T-helper 1 cell treated with Interleukin-12 subunit alpha and Interleukin-12 subunit beta and Interleukin-4 antibody, amounts not matched to agents 30 μg/mL and 1 μg/mL, for 36 hours (primary cell): ENCODE results near the gene HLCS.
A peak's percentile ranks its signal among the peaks of the same experiment; 100 is the strongest.

Experiments
- H3K27ac Mint-ChIP-seq: one replicate; pipeline ENCODE4 v1.8.0; 2021; ENCODE audit warnings: mild to moderate bottlenecking, mixed read lengths
- H3K27me3 Mint-ChIP-seq: one replicate; pipeline ENCODE4 v1.8.0; 2021; ENCODE audit warnings: low read depth, mixed read lengths
- H3K36me3 Mint-ChIP-seq: one replicate; pipeline ENCODE4 v1.8.0; 2021; ENCODE audit warnings: low read depth, mixed read lengths
- H3K4me1 Mint-ChIP-seq: one replicate; pipeline ENCODE4 v1.8.0; 2021; ENCODE audit warnings: low read depth, mixed read lengths
- H3K4me3 Mint-ChIP-seq: one replicate; pipeline ENCODE4 v1.8.0; 2021; ENCODE audit warnings: mild to moderate bottlenecking, moderate library complexity, mixed read lengths
- H3K9me3 Mint-ChIP-seq: one replicate; pipeline ENCODE4 v1.8.0; 2021; ENCODE audit warnings: mixed read lengths

Gene HLCS

GRCh38 chr21:36877741-36878140, 88.7 kb downstream of the HLCS start:
- Mint-ChIP-seq H3K4me1 (no peaks in the 10 kb centered on the region), H3K36me3 (peaks cover 2% of the 10 kb centered on the region), H3K4me3 (no peak overlapping the region), H3K27ac (no peak overlapping the region), H3K27me3 (no peaks in the 10 kb centered on the region), H3K9me3 (peaks cover 4% of the 10 kb centered on the region)

GRCh38 chr21:36874665-36875064, 91.8 kb downstream of the HLCS start:
- no peaks in the 10 kb centered on the region for H3K9me3 Mint-ChIP-seq
- peaks cover 2% of the 10 kb centered on the region for H3K36me3 Mint-ChIP-seq
- H3K27ac Mint-ChIP-seq: no peak overlapping the region
- H3K4me1 Mint-ChIP-seq: no peaks in the 10 kb centered on the region
- no peaks in the 10 kb centered on the region for H3K27me3 Mint-ChIP-seq
- no peak overlapping the region for H3K4me3 Mint-ChIP-seq

GRCh38 chr21:36873513-36873912, 93.0 kb downstream of the HLCS start:
- Mint-ChIP-seq H3K4me1 (no peaks in the 10 kb centered on the region), H3K27ac (no peak overlapping the region), H3K4me3 (no peak overlapping the region), H3K27me3 (no peaks in the 10 kb centered on the region), H3K36me3 (peaks cover 2% of the 10 kb centered on the region), H3K9me3 (no peaks in the 10 kb centered on the region)

GRCh38 chr21:36867291-36867905, 99.1 kb downstream of the HLCS start:
- H3K4me3 Mint-ChIP-seq: no peak overlapping the region
- H3K36me3 Mint-ChIP-seq: no peaks in the 10 kb centered on the region
- H3K27ac Mint-ChIP-seq: no peak overlapping the region
- no peaks in the 10 kb centered on the region for H3K27me3 Mint-ChIP-seq
- no peaks in the 10 kb centered on the region for H3K9me3 Mint-ChIP-seq
- H3K4me1 Mint-ChIP-seq: peaks cover 9% of the 10 kb centered on the region

GRCh38 chr21:36866419-36866818, 100.0 kb downstream of the HLCS start:
- Mint-ChIP-seq H3K27ac (no peak overlapping the region), H3K36me3 (no peaks in the 10 kb centered on the region), H3K27me3 (no peaks in the 10 kb centered on the region), H3K9me3 (no peaks in the 10 kb centered on the region), H3K4me1 (peaks cover 10% of the 10 kb centered on the region), H3K4me3 (no peak overlapping the region)

- no peak overlapping the region for H3K4me3 Mint-ChIP-seq
- H3K9me3 Mint-ChIP-seq: no peaks in the 10 kb centered on the region
- no peaks in the 10 kb centered on the region for H3K36me3 Mint-ChIP-seq
- no peaks in the 10 kb centered on the region for H3K27me3 Mint-ChIP-seq
- H3K27ac Mint-ChIP-seq: no peak overlapping the region
- H3K4me1 Mint-ChIP-seq: peaks cover 15% of the 10 kb centered on the region
Measured at GRCh38 chr21:36864974-36865373, 101.5 kb downstream of the HLCS start.

GRCh38 chr21:36863260-36863659, 103.2 kb downstream of the HLCS start:
- no peak overlapping the region for H3K4me3 Mint-ChIP-seq
- H3K27ac Mint-ChIP-seq: no peak overlapping the region
- peaks cover 23% of the 10 kb centered on the region for H3K4me1 Mint-ChIP-seq
- no peaks in the 10 kb centered on the region for H3K36me3 Mint-ChIP-seq
- H3K27me3 Mint-ChIP-seq: no peaks in the 10 kb centered on the region
- H3K9me3 Mint-ChIP-seq: no peaks in the 10 kb centered on the region

- Mint-ChIP-seq H3K4me1 (peaks cover 23% of the 10 kb centered on the region), H3K36me3 (no peaks in the 10 kb centered on the region), H3K4me3 (no peak overlapping the region)
Measured at GRCh38 chr21:36861595-36862323, 104.7 kb downstream of the HLCS start.

GRCh38 chr21:36860736-36861594, 105.5 kb downstream of the HLCS start:
- Mint-ChIP-seq H3K4me1 (peaks cover 23% of the 10 kb centered on the region), H3K36me3 (no peaks in the 10 kb centered on the region), H3K27me3 (no peaks in the 10 kb centered on the region), H3K27ac (no peak overlapping the region), H3K9me3 (no peaks in the 10 kb centered on the region), H3K4me3 (no peak overlapping the region)

More at GRCh38 chr21:36861595-36862323, 104.7 kb downstream of the HLCS start:
- Mint-ChIP-seq H3K27me3 (no peaks in the 10 kb centered on the region), H3K9me3 (no peaks in the 10 kb centered on the region), H3K27ac (no peak overlapping the region)

GRCh38 chr21:36859744-36860501, 106.5 kb downstream of the HLCS start:
- H3K27me3 Mint-ChIP-seq: no peaks in the 10 kb centered on the region
- peak overlapping the region; percentile 31 for H3K27ac Mint-ChIP-seq
- no peaks in the 10 kb centered on the region for H3K36me3 Mint-ChIP-seq
- H3K4me3 Mint-ChIP-seq: no peak overlapping the region
- H3K4me1 Mint-ChIP-seq: peaks cover 23% of the 10 kb centered on the region
- H3K9me3 Mint-ChIP-seq: no peaks in the 10 kb centered on the region

GRCh38 chr21:36858320-36858957, 108.0 kb downstream of the HLCS start:
- H3K27me3 Mint-ChIP-seq: no peaks in the 10 kb centered on the region
- H3K9me3 Mint-ChIP-seq: no peaks in the 10 kb centered on the region
- H3K27ac Mint-ChIP-seq: no peak overlapping the region
- H3K36me3 Mint-ChIP-seq: no peaks in the 10 kb centered on the region
- H3K4me3 Mint-ChIP-seq: no peak overlapping the region
- peaks cover 28% of the 10 kb centered on the region for H3K4me1 Mint-ChIP-seq

- Mint-ChIP-seq H3K36me3 (no peaks in the 10 kb centered on the region), H3K27ac (no peak overlapping the region), H3K4me1 (peaks cover 21% of the 10 kb centered on the region), H3K9me3 (no peaks in the 10 kb centered on the region), H3K4me3 (no peak overlapping the region), H3K27me3 (no peaks in the 10 kb centered on the region)
Measured at GRCh38 chr21:36856643-36857042, 109.8 kb downstream of the HLCS start.

- Mint-ChIP-seq H3K4me1 (peaks cover 10% of the 10 kb centered on the region), H3K9me3 (no peaks in the 10 kb centered on the region), H3K27ac (no peak overlapping the region), H3K36me3 (no peaks in the 10 kb centered on the region), H3K4me3 (no peak overlapping the region), H3K27me3 (no peaks in the 10 kb centered on the region)
Measured at GRCh38 chr21:36854391-36854790, 112.1 kb downstream of the HLCS start.

GRCh38 chr21:36852864-36853263, 113.6 kb downstream of the HLCS start:
- Mint-ChIP-seq H3K4me3 (no peak overlapping the region), H3K27ac (no peak overlapping the region), H3K9me3 (no peaks in the 10 kb centered on the region), H3K27me3 (no peaks in the 10 kb centered on the region), H3K4me1 (peaks cover 8% of the 10 kb centered on the region), H3K36me3 (no peaks in the 10 kb centered on the region)
